COR-L47 (cell line): Measurements from ENCODE around the gene HSD17B13.
A peak's percentile ranks its signal among the peaks of the same experiment; 100 is the strongest.
"Not testable (repeated sequence)": the region's sequence is repeated elsewhere in the genome, so short reads cannot be mapped to it uniquely, and the experiment has no call there.

Experiments used
- DNase-seq: peaks from one replicate; lab custom pipeline; 2025; lab: John Stamatoyannopoulos, UW

The HSD17B13 gene

GRCh38 chr4:87322754-87323153, at the start of gene HSD17B13:
HSD17B13 (minus strand) TSS chr4:87322882; CDS start chr4:87322841, 41 bp downstream.
- DNase-seq = peak; percentile 77

DNA sequence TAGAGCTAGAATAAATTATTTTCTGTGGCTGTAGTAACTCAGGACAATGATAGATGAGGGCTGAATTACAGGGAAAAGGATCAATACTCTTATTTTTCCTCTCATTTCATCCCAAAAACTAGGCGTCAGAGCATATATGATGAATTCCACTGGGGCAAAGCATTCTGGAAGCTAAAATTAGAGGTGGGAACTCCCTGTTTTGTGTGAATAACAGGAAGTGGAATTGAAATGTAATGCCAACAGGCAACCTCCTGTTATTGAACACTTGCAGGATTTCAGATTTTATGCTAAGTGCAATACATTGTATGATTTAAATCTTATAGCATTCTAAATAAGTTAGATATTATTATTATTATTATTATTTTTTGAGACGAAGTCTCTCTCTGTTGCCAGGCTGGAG, 47.4 kb upstream of the HSD17B13 start:
- DNase-seq = no peak

- DNase-seq = no peak
These were observed 44.0 kb upstream of the HSD17B13 start for GRCh38 chr4:87366521-87367162.

DNA sequence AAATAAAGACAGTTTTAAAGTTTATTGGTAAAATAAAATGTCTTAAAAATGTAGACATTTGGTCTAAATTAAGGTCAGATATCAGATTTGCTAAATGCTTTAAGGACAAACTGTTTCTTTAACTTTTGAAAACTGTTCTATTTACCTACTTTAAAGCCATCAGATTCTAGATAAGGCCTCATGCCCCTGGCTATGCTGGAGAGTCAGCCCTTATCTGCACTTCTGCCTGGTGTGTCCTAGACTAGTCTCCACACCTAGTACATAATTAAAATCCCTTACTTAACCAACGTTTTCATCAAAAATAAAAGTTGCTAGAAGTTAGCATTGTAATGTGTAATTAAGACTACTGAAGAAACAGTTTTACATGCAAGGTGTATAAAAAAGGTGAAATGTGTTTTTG, 42.7 kb upstream of the HSD17B13 start:
- no peak for DNase-seq

GRCh38 chr4:87363552-87363951, 40.9 kb upstream of the HSD17B13 start:
- DNase-seq = no peak

GRCh38 chr4:87360338-87360935, 37.8 kb upstream of the HSD17B13 start:
- no peak for DNase-seq

DNA sequence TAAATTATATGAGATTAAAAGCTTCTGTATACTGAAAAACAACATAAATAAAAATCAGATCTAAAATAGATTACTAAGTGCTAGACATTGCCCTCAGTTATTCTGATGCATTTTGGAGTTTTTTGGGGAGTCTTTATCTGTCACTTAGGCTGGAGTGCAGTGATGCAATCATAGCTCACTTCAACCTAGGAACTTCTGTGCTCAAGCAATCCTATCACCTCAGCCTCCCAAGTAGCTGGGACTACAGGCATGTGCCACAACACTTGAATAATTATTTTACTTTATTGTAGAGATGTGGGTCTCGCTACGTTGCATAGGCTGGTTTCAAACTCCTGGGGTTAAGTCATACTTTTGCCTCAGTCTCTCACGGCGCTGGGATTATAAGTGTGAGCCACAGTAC, 36.6 kb upstream of the HSD17B13 start:
- no peak for DNase-seq

DNA sequence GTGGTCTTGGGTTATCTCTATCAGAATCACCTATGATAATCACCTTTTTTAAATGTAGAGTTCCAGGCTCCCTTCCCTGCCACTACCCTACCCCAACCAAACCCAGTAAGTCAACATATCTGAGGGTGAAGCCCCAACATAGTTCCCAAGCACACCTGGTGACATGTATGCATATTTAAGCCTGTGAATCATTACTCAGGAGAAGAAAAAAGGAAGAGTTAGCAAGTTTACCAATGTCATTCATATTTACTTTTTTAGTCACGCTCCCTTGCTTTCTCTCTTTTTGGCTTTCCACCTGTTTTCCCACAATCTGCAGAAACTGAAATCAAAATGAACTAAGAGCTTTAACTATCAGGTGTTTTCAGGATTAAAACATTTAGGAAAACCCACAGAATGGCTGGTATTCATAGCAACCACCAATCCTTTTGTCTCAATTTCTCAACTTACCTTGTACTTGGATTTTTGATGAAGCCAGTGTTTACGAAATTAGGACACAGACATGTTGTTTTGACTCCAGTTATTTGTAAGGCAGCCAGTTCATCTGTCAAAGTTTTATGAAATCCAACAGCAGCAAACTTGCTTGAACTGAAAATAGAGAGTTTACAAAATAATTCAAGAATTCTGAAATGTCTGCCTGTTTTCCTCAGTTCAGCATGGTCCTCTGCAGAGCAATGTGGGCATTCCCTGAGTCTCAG, 34.3 kb upstream of the HSD17B13 start:
- no peak for DNase-seq

DNA sequence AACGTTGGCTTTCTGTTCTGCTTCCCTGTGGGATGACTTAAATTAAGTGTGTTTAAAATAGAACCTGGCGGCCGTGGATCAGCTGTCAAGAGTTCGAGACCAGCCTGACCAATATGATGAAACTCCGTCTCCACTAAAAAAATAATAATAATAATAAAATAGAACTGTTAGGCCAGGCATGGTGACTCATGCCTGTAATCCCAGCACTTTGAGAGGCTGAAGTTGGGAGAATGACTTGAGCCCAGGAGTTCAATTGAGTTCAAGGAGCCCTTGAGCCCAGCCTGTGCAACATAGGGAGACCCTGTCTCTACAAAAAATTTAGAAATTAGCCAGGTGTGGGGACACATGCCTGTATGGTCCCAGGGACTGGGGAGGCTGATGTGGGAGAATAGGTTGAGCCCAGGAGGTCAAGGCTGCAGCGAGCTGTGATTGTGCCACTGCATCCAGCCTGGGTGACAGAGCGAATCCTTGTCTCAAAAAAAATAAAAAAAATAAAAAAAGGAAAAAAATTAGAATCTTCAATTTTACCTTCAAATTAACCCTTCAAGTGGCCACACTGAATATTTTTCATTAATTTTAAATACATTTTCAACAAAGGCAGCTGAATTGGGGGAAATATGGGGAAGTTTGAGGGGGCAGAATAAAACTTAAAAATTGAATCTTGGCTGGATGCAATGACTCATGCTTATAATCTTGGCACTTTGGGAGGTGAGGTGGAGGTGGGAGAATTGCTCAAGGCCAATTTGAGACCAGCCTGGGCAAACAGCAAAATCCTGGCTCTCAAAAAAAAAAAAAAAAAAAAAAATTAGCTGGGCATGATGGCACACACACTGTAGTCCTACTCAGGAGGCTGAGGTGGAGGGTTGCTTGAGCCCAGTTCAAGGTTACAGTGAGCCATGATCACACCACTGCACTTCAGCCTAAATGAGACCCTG, 31.8 kb upstream of the HSD17B13 start:
- DNase-seq = no peak

GRCh38 chr4:87353592-87353991, 30.9 kb upstream of the HSD17B13 start:
- DNase-seq = peak; percentile 4

DNA sequence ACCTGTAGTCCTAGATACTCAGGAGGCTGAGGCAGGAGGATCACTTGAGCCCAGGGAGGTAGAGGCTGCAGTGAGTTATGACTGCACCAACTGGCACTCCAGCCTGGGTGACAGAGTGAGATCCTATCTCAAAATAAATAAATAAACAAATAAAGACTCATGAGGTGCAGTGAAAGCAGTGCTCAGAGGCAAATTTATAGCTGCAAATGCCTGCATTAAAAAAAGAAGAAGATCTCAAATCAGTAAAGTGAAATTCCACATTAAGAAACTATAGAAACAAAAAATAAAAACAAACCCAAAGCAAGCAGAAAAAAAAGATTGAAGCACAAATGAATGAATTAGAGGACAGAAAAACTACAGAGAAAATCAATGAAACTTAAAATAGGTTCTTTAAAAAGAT, 22.5 kb upstream of the HSD17B13 start:
- DNase-seq = no peak

DNA sequence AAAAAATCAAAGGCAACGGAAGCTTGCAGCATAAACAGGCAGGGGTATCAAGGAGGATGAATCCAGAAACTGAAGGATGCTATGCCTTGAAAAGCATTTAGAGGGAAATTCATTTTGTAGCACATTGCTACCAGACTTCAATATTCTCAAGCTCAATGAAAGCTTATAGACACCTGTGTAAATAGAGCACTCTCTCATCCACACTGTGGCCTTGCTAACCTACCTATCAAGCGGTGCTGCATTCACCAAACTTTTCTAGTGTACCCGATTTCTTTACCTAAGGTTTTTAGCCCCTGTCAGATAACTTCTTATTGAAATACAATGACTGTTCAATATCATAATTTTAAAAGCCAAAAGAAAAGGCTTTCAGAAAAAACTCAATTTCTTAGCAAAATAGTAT, 20.2 kb upstream of the HSD17B13 start:
- DNase-seq = no peak

- DNase-seq = not testable (repeated sequence)
These were observed 19.4 kb upstream of the HSD17B13 start for GRCh38 chr4:87341954-87342635.

DNA sequence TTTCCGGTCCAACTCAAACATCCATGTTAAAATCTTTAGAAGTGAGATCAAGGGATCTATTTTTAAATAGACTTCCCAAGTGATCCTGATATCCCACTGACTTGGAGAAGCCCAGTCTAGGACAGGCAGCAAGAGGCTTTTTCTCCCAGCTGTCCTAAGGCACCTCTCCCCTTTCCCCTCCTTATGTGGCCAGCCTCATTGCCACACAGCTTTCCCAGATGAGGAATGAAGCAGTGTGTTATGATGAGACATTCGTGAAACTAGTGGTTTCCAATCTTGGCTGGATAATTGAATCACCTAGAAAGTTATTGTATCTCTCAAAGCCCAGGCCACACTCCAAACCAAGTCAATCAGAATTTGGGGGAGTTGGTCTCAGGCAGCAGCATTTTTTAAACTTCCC, 16.8 kb upstream of the HSD17B13 start:
- no peak for DNase-seq

DNA sequence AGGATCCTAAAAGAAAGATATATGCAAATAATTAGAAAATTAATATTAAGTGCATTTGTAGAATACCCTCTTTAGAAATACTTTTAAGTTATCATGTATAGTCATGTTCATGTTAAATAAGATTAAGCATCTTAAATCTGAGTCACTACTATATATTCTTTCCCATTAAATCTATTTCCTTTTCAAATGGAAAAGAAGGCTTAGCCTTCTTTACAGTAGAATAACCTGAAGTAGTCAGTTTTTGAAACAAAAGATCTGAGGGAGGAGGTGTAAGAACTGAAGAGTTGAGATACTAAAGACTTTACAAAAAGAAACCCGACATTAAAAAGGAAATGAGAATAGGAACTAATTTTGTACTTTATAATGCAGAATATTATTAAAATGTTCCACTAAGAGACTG, 14.7 kb upstream of the HSD17B13 start:
- no peak for DNase-seq

- no peak for DNase-seq
These were observed 10.6 kb upstream of the HSD17B13 start for GRCh38 chr4:87333267-87333666.

- no peak for DNase-seq
These were observed 8.1 kb upstream of the HSD17B13 start for GRCh38 chr4:87330761-87331160.

DNA sequence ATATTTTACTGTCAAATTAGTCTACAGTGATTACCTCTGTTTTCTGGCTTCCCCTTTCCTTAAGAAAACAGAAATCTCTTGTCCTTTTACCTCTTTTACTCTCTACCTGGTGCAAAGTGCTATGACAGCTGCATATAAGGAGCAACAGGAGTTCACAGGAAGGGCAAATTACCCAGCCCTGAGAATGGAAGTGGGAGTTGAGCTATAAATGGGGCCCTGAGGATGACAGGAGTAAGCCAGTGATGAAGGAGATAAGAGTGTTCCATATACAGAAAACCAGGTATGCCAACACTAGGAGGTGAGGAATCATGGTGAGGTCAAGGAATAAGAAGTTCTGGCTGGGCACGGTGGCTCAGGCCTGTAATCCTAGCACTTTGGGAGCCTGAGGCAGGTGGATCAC, 4.5 kb upstream of the HSD17B13 start:
- DNase-seq = no peak

GRCh38 chr4:87326460-87326859, 3.8 kb upstream of the HSD17B13 start:
- DNase-seq = peak; percentile 76

- DNase-seq = no peak
These were observed 794 bp downstream of the HSD17B13 start for GRCh38 chr4:87321888-87322287.

GRCh38 chr4:87317527-87317926, 5.2 kb downstream of the HSD17B13 start:
- no peak for DNase-seq

GRCh38 chr4:87316961-87317360, 5.7 kb downstream of the HSD17B13 start:
- DNase-seq = no peak
